Ectodermal cell (in vitro differentiated cells): ENCODE results near the gene MEG3.

Experiments used
- H3K27ac ChIP-seq: 2 replicates; pipeline ENCODE4 v1.7.0; 2013; ENCODE audit warnings: mild to moderate bottlenecking, low read depth, low read length; ENCODE audit not compliant: insufficient read depth, poor library complexity, severe bottlenecking
- H3K27me3 ChIP-seq: 2 replicates; pipeline ENCODE4 v1.7.0; 2013; ENCODE audit warnings: mild to moderate bottlenecking, low read length; ENCODE audit not compliant: insufficient read depth, control insufficient read depth, poor library complexity, severe bottlenecking
- H3K36me3 ChIP-seq: one replicate; pipeline ENCODE4 v1.7.0; 2013; ENCODE audit warnings: low read length; ENCODE audit not compliant: control insufficient read depth, insufficient read depth
- H3K4me1 ChIP-seq: one replicate; pipeline ENCODE4 v1.7.0; 2013; ENCODE audit warnings: low read length; ENCODE audit not compliant: control insufficient read depth, insufficient read depth
- H3K4me3 ChIP-seq: 2 replicates; pipeline ENCODE4 v1.7.0; 2013; ENCODE audit warnings: low read depth, low read length, control low read depth; ENCODE audit not compliant: insufficient read depth
- H3K9me3 ChIP-seq: 2 replicates; pipeline ENCODE4 v1.7.0; 2013; ENCODE audit warnings: mild to moderate bottlenecking, low read length, moderate library complexity; ENCODE audit not compliant: control insufficient read depth
- WGBS, 2 experiments: methylation state at CpG; one replicate each; pipeline ENCODE4 v1.1.7; 2013; ENCODE audit warnings: missing lambda C conversion rate in 2 of 2; 5-methylcytosine and 5-hydroxymethylcytosine counted together

MEG3 gene

DNA sequence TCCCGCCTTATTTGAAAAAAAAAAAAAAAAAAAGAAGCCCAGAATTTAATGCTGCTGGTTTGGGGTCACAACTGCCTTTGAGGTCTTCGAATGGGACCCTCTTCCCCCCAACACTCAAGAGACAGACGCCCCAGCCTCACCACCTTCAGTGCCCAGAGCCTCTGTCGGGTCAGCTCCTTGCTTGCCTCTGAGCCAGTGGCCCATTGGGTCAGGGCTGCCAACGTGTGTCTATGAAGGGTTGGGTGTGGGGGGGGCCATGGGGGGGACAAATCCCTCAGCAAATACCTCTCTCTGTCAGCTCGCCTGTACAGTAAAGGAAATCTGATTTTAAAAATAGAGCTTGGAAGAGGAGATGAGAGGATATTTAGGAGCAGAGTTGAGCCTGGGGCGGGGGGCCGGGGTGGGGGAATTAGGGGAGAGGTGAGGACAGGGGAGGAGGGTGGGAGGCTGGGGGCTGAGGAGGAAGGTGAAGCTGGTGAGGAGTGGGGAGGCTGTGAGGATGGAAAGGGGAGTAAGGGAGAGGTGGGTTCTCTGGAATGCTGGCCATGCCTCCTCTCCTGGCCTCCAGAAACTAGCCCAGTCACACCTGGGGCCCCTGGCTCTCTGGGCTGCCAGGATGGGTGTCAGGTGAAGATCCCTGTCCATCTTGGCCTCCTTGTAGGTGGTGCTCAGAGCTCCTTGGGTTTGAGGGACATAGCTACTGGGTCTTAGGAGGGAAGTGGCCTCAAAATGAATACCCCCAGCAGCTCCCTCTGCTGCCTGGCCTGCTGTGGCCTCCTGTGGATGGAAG, 64.3 kb downstream of the MEG3 start:
- H3K27ac ChIP-seq, result no peak overlapping the region
- 90 to 95% methylated on average over 8 of the region's 8 CpGs for WGBS, 2 experiments
- no peaks in the 10 kb centered on the region for H3K27me3 ChIP-seq
- no peaks in the 10 kb centered on the region for H3K9me3 ChIP-seq
- H3K4me1 ChIP-seq, result peaks cover 15% of the 10 kb centered on the region
- no peak overlapping the region for H3K4me3 ChIP-seq
- no peaks in the 10 kb centered on the region for H3K36me3 ChIP-seq

GRCh38 chr14:100891051-100891450, 65.1 kb downstream of the MEG3 start:
- Histone ChIP-seq H3K9me3 (no peaks in the 10 kb centered on the region), H3K27me3 (no peaks in the 10 kb centered on the region), H3K4me1 (peaks cover 11% of the 10 kb centered on the region), H3K4me3 (no peak overlapping the region), H3K36me3 (no peaks in the 10 kb centered on the region), H3K27ac (no peak overlapping the region)
- WGBS, 2 experiments, result 95 to 96% methylated on average over 10 of the region's 10 CpGs

DNA sequence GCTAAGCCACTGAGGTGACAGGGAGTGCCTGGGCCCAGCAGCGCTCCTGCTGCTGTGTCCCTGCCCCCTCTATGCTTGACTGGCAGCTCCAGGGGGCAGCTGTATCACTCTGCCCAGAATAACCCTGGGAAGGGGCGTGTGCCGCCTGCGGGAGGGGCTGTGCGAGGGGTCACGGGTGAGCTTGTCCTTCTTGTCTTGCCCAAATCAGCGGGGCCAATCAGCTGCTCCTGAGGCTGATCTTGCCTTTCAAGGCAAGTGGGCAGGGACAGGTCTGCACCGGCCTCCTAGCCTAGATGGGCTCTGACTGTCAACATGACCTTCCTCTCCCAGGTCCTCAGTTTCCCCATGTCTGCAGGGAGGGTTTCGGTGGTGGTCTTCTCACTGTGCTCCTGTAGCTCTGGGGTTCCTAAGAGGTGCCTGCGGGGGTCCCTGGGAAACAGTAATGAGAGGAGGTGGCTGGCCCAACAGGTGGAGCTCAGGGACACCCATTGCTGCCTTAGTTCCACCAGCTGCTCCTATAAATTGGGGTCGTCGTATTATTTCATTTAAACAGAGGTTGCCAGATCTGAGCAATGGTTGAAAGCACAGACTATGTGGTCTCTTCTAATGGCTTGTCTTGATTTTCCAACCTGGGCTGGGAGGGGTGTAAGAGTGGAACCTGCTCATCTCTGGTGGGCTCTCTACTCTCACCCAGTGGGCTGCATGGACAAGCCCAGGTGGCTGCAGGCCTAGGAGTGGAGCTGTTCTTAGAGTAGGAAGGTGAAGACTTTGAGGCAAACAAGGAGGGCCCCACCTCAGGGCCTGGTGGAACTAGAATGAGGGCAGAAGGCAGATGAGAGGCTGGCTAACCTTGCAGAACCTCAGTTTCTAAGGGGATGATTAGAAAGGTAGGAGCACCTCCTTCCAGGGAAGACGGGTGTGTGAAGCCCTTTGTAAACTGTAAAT, 65.9 kb downstream of the MEG3 start:
- WGBS, 2 experiments, result 92 to 93% methylated on average over 13 of the region's 13 CpGs
- no peaks in the 10 kb centered on the region for H3K36me3 ChIP-seq
- H3K9me3 ChIP-seq, result no peaks in the 10 kb centered on the region
- no peak overlapping the region for H3K27ac ChIP-seq
- no peaks in the 10 kb centered on the region for H3K27me3 ChIP-seq
- H3K4me1 ChIP-seq, result peaks cover 11% of the 10 kb centered on the region
- no peak overlapping the region for H3K4me3 ChIP-seq

DNA sequence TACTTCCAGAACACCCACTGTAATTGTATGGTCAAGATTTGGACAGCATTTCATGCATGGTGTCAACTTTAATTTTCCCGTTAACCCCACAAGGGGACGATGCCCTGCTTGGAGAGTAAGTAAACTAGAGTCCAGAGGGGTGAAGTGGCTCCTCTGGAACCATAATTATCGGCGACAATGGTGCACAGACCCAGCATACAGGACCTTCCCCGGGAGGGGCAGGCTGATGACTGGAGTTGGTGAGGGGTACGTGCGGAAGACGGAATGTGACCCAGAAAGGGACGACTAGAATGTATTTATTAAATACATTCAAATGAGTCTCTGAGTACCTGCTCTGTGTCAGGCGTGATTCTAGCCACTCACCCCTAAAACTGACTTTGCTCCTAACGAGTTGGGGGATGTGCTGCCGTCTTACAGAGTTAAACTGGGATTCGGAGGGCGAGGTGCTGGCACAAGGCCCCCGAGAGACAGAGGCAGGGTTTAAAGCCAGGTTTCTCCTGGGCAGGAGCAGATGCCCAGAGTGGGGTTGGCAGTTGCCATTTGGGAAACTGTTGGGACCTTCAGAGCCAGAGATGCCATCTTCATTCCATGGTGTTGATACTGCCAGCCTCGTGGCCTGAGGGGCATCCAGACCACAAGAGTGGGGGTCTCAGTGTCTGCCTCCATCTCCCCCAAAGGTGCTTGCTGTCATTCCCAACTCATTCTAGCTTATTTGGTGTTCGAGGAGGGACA, 66.7 kb downstream of the MEG3 start:
- Histone ChIP-seq H3K9me3 (no peaks in the 10 kb centered on the region), H3K4me1 (peaks cover 15% of the 10 kb centered on the region), H3K27me3 (no peaks in the 10 kb centered on the region), H3K4me3 (no peak overlapping the region), H3K36me3 (no peaks in the 10 kb centered on the region), H3K27ac (no peak overlapping the region)
- 94 to 96% methylated on average over 17 of the region's 17 CpGs for WGBS, 2 experiments

DNA sequence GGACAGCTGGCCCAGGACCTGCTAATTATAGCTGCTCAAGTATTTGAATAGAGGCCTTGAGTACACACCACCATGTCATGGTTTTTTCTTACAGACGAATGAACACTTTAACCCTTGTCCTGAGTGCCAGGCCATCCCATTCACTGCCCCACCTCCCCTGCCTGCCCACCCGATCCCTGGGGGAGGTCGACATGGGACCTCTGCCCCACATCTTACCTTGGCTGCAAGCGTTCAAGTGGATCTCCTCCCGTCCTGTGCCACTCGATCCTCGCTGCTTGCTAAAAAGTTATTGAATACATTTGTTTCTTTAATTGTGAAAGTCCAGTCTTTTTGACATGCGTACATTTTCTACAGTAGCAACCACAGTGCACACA, 67.3 kb downstream of the MEG3 start:
- peaks cover 9% of the 10 kb centered on the region for H3K4me1 ChIP-seq
- H3K9me3 ChIP-seq, result no peaks in the 10 kb centered on the region
- H3K27me3 ChIP-seq, result no peaks in the 10 kb centered on the region
- no peak overlapping the region for H3K27ac ChIP-seq
- WGBS, 2 experiments, result 94% methylated on average over 8 of the region's 8 CpGs
- no peak overlapping the region for H3K4me3 ChIP-seq
- no peaks in the 10 kb centered on the region for H3K36me3 ChIP-seq

- H3K4me1 ChIP-seq, result peaks cover 9% of the 10 kb centered on the region
- no peaks in the 10 kb centered on the region for H3K36me3 ChIP-seq
- H3K9me3 ChIP-seq, result no peaks in the 10 kb centered on the region
- no peak overlapping the region for H3K27ac ChIP-seq
- H3K27me3 ChIP-seq, result no peaks in the 10 kb centered on the region
- 92 to 95% methylated on average over 11 of the region's 11 CpGs for WGBS, 2 experiments
- no peak overlapping the region for H3K4me3 ChIP-seq
These were observed 67.8 kb downstream of the MEG3 start for GRCh38 chr14:100893760-100894159.

DNA sequence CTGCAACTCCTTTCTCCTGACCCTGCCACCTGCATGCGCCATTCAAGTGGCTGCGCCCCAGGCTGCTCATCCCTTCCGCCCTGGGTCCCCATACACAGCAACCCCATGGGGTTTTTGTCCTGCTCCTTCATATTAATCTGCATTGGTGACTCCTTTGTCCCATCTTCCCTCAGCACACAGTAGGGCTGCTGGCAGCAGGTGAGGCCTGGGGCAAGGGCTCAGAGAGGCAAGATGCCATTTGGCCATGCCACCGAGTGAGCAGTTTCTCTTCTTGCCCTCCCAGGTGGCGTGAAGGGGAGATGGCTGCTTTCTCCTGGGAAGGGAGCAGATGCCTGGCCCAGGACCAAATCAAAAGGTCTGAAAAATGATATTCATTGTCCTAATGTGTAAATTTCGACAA, 68.5 kb downstream of the MEG3 start:
- Histone ChIP-seq H3K9me3 (no peaks in the 10 kb centered on the region), H3K4me3 (no peak overlapping the region), H3K27me3 (no peaks in the 10 kb centered on the region), H3K27ac (no peak overlapping the region), H3K36me3 (no peaks in the 10 kb centered on the region), H3K4me1 (peaks cover 14% of the 10 kb centered on the region)
- WGBS, 2 experiments, result 92 to 96% methylated on average over 6 of the region's 6 CpGs

DNA sequence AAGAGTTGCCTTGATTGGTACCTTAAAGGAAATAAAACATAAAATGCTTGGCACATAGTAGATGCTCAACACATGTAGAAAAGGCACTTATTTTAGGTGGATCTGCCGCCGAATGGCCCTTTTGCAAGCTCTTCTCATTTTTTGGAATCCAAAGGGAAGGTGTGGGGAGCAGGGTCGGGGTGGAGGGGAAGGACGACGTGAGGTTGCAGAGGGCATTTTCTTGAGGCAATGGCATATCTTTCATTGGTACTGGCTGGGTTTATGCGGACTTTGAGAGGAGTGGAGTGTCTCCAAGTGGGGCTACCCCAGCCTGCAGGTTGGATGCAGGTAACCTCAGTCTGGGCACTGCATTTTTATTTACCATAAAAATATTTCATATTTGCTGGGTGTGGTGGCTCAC, 69.5 kb downstream of the MEG3 start:
- H3K27me3 ChIP-seq, result no peaks in the 10 kb centered on the region
- no peak overlapping the region for H3K4me3 ChIP-seq
- H3K9me3 ChIP-seq, result no peaks in the 10 kb centered on the region
- WGBS, 2 experiments, result 92 to 93% methylated on average over 6 of the region's 6 CpGs
- H3K27ac ChIP-seq, result no peak overlapping the region
- H3K4me1 ChIP-seq, result peaks cover 24% of the 10 kb centered on the region
- no peaks in the 10 kb centered on the region for H3K36me3 ChIP-seq

DNA sequence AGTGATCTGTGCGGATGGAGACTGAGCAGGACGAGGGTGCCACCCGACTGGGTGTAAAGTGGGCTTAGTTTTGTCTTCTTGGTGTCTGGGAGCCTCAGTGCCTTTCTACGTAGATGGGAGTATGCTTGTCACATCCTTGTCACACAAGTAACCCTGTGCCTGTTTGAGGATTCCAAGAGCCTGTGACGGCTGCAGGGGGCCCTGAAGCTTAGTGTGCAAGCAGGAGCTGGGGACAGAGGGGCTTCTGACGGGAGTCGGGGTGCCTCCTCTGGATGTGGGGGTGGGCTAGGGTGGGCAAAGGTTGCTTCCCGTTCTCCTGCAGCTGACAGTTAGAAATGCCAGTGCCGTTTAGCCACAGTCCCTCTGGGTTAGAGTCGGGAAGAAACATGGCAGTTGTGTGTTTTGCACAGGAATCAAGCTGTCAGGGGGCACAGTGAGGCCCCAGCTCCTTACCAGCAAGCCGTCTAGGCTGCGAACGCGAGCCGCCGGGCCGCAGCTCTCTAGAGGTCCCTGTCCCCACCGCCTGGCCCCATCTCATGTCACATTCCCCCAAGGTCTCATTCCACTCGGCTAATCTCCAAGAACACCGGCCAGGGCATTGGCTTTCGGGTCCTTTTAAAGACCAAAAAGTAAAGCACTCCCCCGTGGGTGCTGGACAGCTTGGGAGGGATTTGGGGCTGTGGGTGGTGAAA, 70.6 kb downstream of the MEG3 start:
- Histone ChIP-seq H3K9me3 (no peaks in the 10 kb centered on the region), H3K4me3 (no peak overlapping the region), H3K36me3 (no peaks in the 10 kb centered on the region), H3K4me1 (peaks cover 32% of the 10 kb centered on the region), H3K27ac (no peak overlapping the region), H3K27me3 (no peaks in the 10 kb centered on the region)
- 75 to 79% methylated on average over 22 of the region's 22 CpGs for WGBS, 2 experiments
